Endodermal cell (in vitro differentiated cells): ENCODE measurements around the gene ABITRAM. TPM values are rescaled to one million over a fixed set of nuclear protein-coding genes. Genes with fewer than 3 reads are reported as not detected.

Source experiments
- DNase-seq: peaks from one replicate; pipeline ENCODE4 v3.0.0-alpha.2; 2017
- H3K27ac ChIP-seq: 2 replicates; pipeline ENCODE4 v1.5.1; 2013; ENCODE audit warnings: mild to moderate bottlenecking, low read depth, low read length, moderate library complexity
- H3K27me3 ChIP-seq: 2 replicates; pipeline ENCODE4 v1.6.1; 2013; ENCODE audit warnings: mild to moderate bottlenecking, low read length, moderate library complexity; ENCODE audit not compliant: insufficient read depth, control insufficient read depth, poor library complexity, severe bottlenecking
- H3K36me3 ChIP-seq: 2 replicates; pipeline ENCODE4 v1.7.0; 2013; ENCODE audit warnings: mild to moderate bottlenecking, low read length, moderate library complexity; ENCODE audit not compliant: control insufficient read depth, insufficient read depth
- H3K4me1 ChIP-seq: one replicate; pipeline ENCODE4 v1.7.0; 2013; ENCODE audit warnings: low read length; ENCODE audit not compliant: control insufficient read depth, insufficient read depth
- H3K4me3 ChIP-seq: 2 replicates; pipeline ENCODE4 v1.5.1; 2013; ENCODE audit warnings: mild to moderate bottlenecking, low read length, moderate library complexity
- H3K9ac ChIP-seq: 2 replicates; pipeline ENCODE4 v1.6.1; 2013; ENCODE audit warnings: mild to moderate bottlenecking, low read length, moderate library complexity; ENCODE audit not compliant: poor library complexity, severe bottlenecking; ENCODE audit errors: extremely low read depth
- H3K9me3 ChIP-seq: 2 replicates; pipeline ENCODE4 v1.6.1; 2013; ENCODE audit warnings: mild to moderate bottlenecking, low read length, moderate library complexity; ENCODE audit not compliant: control insufficient read depth
- H3K27ac Mint-ChIP-seq: 2 replicates; pipeline ENCODE4 v1.8.0; 2020; ENCODE audit warnings: mixed read lengths
- H3K27me3 Mint-ChIP-seq: 2 replicates; pipeline ENCODE4 v1.8.0; 2021; ENCODE audit warnings: mild to moderate bottlenecking, mixed read lengths; ENCODE audit not compliant: insufficient read depth
- H3K36me3 Mint-ChIP-seq: 2 replicates; pipeline ENCODE4 v1.8.0; 2020; ENCODE audit warnings: low read depth, mixed read lengths
- H3K4me1 Mint-ChIP-seq: 2 replicates; pipeline ENCODE4 v1.8.0; 2020; ENCODE audit warnings: mixed read lengths
- H3K4me3 Mint-ChIP-seq: 2 replicates; pipeline ENCODE4 v1.8.0; 2020; ENCODE audit warnings: mild to moderate bottlenecking, moderate library complexity, mixed read lengths
- H3K9me3 Mint-ChIP-seq: 2 replicates; pipeline ENCODE4 v1.8.0; 2020; ENCODE audit warnings: mild to moderate bottlenecking, mixed read lengths
- CTCF ChIP-seq: fragments of 200-600 bp; sonication (generic); conservative IDR thresholded peaks from 2 replicates; pipeline ENCODE4 v1.5.0; 2021; ENCODE audit warnings: antibody characterized with exemption, mild to moderate bottlenecking
- WGBS, 2 experiments: methylation state at CpG; one replicate each; pipeline versions ENCODE4 v1.1.5 to v1.1.7; 2013; ENCODE audit warnings: missing lambda C conversion rate in 2 of 2, mixed read lengths in 1 of 2; ENCODE audit not compliant: insufficient coverage in 1 of 2, insufficient read length in 1 of 2; 5-methylcytosine and 5-hydroxymethylcytosine counted together
- total RNA-seq, 2 donors: library from RNA; stranded (reverse); fragmentation: NEBNext Ultra II Directional in 1 of 2; extraction: Animal tissue kit (Norgen Biotek cat#: 25700) in 1 of 2; gene quantifications; 2 replicates in 1 of 2; 3 replicates in 1 of 2; pipeline ENCODE4 v1.2.1, GENCODE V29; 2021

Gene ABITRAM
- total RNA-seq, 2 donors from 2014 or later: 11.4 to 15.4 TPM

GRCh38 chr9:108973895-108974294 lies 39.7 kb downstream of the ABITRAM start:
- no peak for DNase-seq
- Mint-ChIP-seq H3K27ac (no peak overlapping the region), H3K4me1 (no peaks in the 10 kb centered on the region), H3K36me3 (peaks cover 64% of the 10 kb centered on the region), H3K4me3 (no peak overlapping the region), H3K9me3 (no peaks in the 10 kb centered on the region), H3K27me3 (no peaks in the 10 kb centered on the region)
- Histone ChIP-seq H3K27me3 (no peaks in the 10 kb centered on the region), H3K27ac (no peak overlapping the region), H3K4me3 (no peak overlapping the region), H3K4me1 (no peaks in the 10 kb centered on the region), H3K9ac (no peak overlapping the region), H3K36me3 (peaks cover 64% of the 10 kb centered on the region), H3K9me3 (no peaks in the 10 kb centered on the region)
- 92 to 95% methylated on average over 2 to 4 of the region's 5 CpGs for WGBS, 2 experiments
- TF ChIP-seq CTCF: no peak

- no peaks in the 10 kb centered on the region for H3K9me3 Mint-ChIP-seq
- peaks cover 3% of the 10 kb centered on the region for H3K4me1 Mint-ChIP-seq
- Histone ChIP-seq H3K27ac (no peak overlapping the region), H3K4me1 (no peaks in the 10 kb centered on the region), H3K4me3 (no peak overlapping the region), H3K9ac (no peak overlapping the region), H3K27me3 (no peaks in the 10 kb centered on the region), H3K9me3 (no peaks in the 10 kb centered on the region), H3K36me3 (peaks cover 60% of the 10 kb centered on the region)
- H3K27me3 Mint-ChIP-seq: no peaks in the 10 kb centered on the region
- 84 to 100% methylated on average over 1 of the region's 1 CpG for WGBS, 2 experiments
- H3K4me3 Mint-ChIP-seq: no peak overlapping the region
- DNase-seq: no peak
- no peak overlapping the region for H3K27ac Mint-ChIP-seq
- peaks cover 60% of the 10 kb centered on the region for H3K36me3 Mint-ChIP-seq
- TF ChIP-seq CTCF: no peak
These were observed 44.0 kb downstream of the ABITRAM start for GRCh38 chr9:108978205-108978604.

GRCh38 chr9:108980893-108981292 lies 46.7 kb downstream of the ABITRAM start:
- Mint-ChIP-seq H3K4me3 (no peak overlapping the region), H3K36me3 (peaks cover 56% of the 10 kb centered on the region), H3K9me3 (no peaks in the 10 kb centered on the region), H3K27ac (no peak overlapping the region), H3K27me3 (no peaks in the 10 kb centered on the region), H3K4me1 (peaks cover 3% of the 10 kb centered on the region)
- Histone ChIP-seq H3K27ac (no peak overlapping the region), H3K9ac (no peak overlapping the region), H3K36me3 (peaks cover 61% of the 10 kb centered on the region), H3K27me3 (no peaks in the 10 kb centered on the region), H3K9me3 (no peaks in the 10 kb centered on the region), H3K4me1 (no peaks in the 10 kb centered on the region), H3K4me3 (no peak overlapping the region)
- DNase-seq: no peak
- WGBS, 2 experiments: 94 to 100% methylated on average over 1 to 2 of the region's 2 CpGs
- TF ChIP-seq CTCF: no peak
